ENCODE results near the gene ADARB1.

ADARB1 gene

DNA sequence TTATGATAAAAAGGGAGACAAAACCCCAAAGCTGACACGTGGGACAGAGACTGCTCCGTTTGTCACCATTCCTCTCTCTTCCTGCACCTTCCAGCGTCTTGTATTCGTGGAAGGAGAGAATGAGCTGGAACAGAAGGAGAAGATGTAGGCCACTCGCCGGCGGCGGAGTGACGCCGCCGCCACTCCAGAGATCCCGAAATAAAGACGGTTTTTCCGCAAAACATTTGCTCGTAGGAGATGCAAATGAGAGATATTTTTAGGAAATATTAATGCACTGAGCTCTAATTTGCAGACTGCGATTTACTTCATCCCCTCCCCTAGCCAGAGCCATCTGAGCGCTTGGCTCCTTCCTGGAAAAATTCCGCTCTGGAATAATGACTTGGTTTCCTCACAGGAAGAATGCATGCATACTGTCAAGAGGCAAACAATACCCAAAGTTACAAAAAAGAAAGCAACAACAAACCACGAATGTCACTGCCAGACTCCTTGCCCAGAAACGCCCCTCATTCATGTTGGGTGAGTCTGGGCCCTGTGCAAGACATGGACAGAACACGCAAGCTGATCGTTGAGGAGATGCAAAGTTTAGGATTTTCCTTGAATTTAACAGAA, 18.0 kb upstream of the ADARB1 start:
- H3K9ac ChIP-seq (ENCODE audit: low read depth in 1 of 2, low read length in 2 of 2) = no peak overlapping the region
- H3K4me3 ChIP-seq (ENCODE audit: low read length in 2 of 2) = no peak overlapping the region
- no peaks in the 10 kb centered on the region for H3K9me3 ChIP-seq (ENCODE audit: control insufficient read depth in 2 of 2, low read length in 2 of 2)
- peaks cover under 1 to 4% of the 10 kb centered on the region in 2 donors for H3K4me1 ChIP-seq (ENCODE audit: control insufficient read depth in 2 of 2, insufficient read depth in 2 of 2, low read length in 2 of 2)
- H3K27ac ChIP-seq (ENCODE audit: low read depth in 2 of 2, low read length in 2 of 2) = no peak overlapping the region
- peaks cover 4 to 5% of the 10 kb centered on the region in 2 donors for H3K27me3 ChIP-seq (ENCODE audit: control insufficient read depth in 2 of 2, insufficient read depth in 2 of 2, low read length in 2 of 2)
- H3K36me3 ChIP-seq (ENCODE audit: control insufficient read depth in 2 of 2, insufficient read depth in 2 of 2, low read length in 2 of 2) = no peaks in the 10 kb centered on the region

DNA sequence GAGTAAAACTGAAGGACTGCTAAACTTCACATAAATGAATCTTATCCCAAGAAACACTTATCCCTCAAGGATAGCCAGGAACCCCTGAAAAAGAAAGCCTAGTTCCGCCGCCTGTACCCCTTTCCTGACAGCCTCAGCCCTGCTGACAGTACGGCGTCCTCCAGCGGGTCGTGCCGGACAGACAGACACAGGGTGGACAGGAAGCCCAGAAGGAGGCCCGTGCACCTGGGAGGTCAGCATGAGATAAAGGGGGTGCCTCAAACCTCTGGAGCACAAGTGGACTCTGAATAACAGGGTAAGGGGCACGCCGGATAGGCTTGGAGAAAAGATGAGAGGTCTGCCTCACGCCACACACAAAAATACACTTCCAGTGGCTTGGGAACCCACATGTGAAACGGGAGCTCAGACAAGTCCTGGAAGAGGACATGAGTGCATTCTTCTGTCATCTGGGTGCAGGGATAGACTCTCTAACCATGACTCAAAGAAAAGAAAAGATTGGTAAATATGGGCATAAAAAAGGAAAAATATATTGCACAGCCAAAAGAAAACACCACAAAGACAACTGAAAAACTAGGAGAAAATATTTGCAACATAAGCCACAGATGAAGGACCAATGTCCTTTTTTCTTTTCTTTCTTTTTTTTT, 17.3 kb upstream of the ADARB1 start:
- Histone ChIP-seq H3K27ac (ENCODE audit: low read depth in 2 of 2, low read length in 2 of 2) (no peak overlapping the region), H3K9ac (ENCODE audit: low read depth in 1 of 2, low read length in 2 of 2) (no peak overlapping the region), H3K36me3 (ENCODE audit: control insufficient read depth in 2 of 2, insufficient read depth in 2 of 2, low read length in 2 of 2) (no peaks in the 10 kb centered on the region), H3K4me3 (ENCODE audit: low read length in 2 of 2) (no peak overlapping the region), H3K4me1 (ENCODE audit: control insufficient read depth in 2 of 2, insufficient read depth in 2 of 2, low read length in 2 of 2) (peaks cover 0 to 4% of the 10 kb centered on the region in 2 donors), H3K9me3 (ENCODE audit: control insufficient read depth in 2 of 2, low read length in 2 of 2) (no peaks in the 10 kb centered on the region), H3K27me3 (ENCODE audit: control insufficient read depth in 2 of 2, insufficient read depth in 2 of 2, low read length in 2 of 2) (peaks cover 4 to 5% of the 10 kb centered on the region in 2 donors)

GRCh38 chr21:45057886-45058285, 16.5 kb upstream of the ADARB1 start:
- H3K4me1 ChIP-seq (ENCODE audit: control insufficient read depth in 2 of 2, insufficient read depth in 2 of 2, low read length in 2 of 2) = peaks cover 0 to 4% of the 10 kb centered on the region in 2 donors
- peaks cover 4 to 5% of the 10 kb centered on the region in 2 donors for H3K27me3 ChIP-seq (ENCODE audit: control insufficient read depth in 2 of 2, insufficient read depth in 2 of 2, low read length in 2 of 2)
- H3K27ac ChIP-seq (ENCODE audit: low read depth in 2 of 2, low read length in 2 of 2) = no peak overlapping the region
- no peak overlapping the region for H3K4me3 ChIP-seq (ENCODE audit: low read length in 2 of 2)
- H3K36me3 ChIP-seq (ENCODE audit: control insufficient read depth in 2 of 2, insufficient read depth in 2 of 2, low read length in 2 of 2) = no peaks in the 10 kb centered on the region
- H3K9ac ChIP-seq (ENCODE audit: low read depth in 1 of 2, low read length in 2 of 2) = no peak overlapping the region
- no peaks in the 10 kb centered on the region for H3K9me3 ChIP-seq (ENCODE audit: control insufficient read depth in 2 of 2, low read length in 2 of 2)

DNA sequence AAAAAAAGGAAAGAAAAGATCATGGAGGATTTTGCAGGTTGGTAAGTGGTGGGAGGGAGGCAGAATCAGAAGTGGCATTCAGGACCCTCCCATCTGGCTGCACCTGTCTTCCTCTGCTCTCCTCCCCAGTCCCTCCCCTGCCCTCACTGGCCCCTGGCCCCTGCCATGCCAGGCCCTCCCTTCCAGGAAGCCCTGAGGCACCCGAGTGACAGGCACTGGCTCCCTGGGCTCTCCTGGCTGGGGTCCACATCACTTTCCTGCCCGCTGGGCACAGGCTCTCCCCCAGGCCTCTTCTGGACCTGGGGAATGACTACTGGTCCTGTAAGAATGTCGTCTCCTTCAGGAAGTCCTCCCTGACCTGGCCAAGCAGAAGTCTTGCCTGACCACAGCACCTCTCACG, 15.3 kb upstream of the ADARB1 start:
- peaks cover 3 to 4% of the 10 kb centered on the region in 2 donors for H3K27me3 ChIP-seq (ENCODE audit: control insufficient read depth in 2 of 2, insufficient read depth in 2 of 2, low read length in 2 of 2)
- no peaks in the 10 kb centered on the region for H3K36me3 ChIP-seq (ENCODE audit: control insufficient read depth in 2 of 2, insufficient read depth in 2 of 2, low read length in 2 of 2)
- H3K9ac ChIP-seq (ENCODE audit: low read depth in 1 of 2, low read length in 2 of 2) = no peak overlapping the region
- no peaks in the 10 kb centered on the region for H3K9me3 ChIP-seq (ENCODE audit: control insufficient read depth in 2 of 2, low read length in 2 of 2)
- peaks cover 0 to 2% of the 10 kb centered on the region in 2 donors for H3K4me1 ChIP-seq (ENCODE audit: control insufficient read depth in 2 of 2, insufficient read depth in 2 of 2, low read length in 2 of 2)
- H3K27ac ChIP-seq (ENCODE audit: low read depth in 2 of 2, low read length in 2 of 2) = no peak overlapping the region
- no peak overlapping the region for H3K4me3 ChIP-seq (ENCODE audit: low read length in 2 of 2)

DNA sequence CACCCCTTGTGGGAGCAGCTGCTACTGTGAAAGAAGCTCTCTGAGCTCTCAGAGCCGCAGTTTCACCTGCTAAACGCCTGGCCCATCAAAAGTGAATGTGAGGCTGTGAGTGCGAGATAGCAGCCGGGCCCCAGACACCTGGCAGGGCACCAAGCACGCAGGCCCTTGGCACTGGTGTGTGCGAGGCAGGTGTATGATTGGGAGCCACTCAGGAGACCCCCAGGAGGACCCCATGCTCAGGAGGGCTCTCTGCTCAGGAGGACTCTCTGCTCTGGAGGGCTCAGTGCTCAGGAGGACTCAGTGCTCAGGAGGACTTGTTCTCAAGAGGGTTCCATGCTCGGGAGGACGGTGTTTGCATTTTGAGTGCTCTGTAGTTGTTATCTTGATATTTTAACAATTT, 14.3 kb upstream of the ADARB1 start:
- no peak overlapping the region for H3K9ac ChIP-seq (ENCODE audit: low read depth in 1 of 2, low read length in 2 of 2)
- peaks cover 0 to 4% of the 10 kb centered on the region in 2 donors for H3K27me3 ChIP-seq (ENCODE audit: control insufficient read depth in 2 of 2, insufficient read depth in 2 of 2, low read length in 2 of 2)
- H3K36me3 ChIP-seq (ENCODE audit: control insufficient read depth in 2 of 2, insufficient read depth in 2 of 2, low read length in 2 of 2) = no peaks in the 10 kb centered on the region
- no peak overlapping the region for H3K4me3 ChIP-seq (ENCODE audit: low read length in 2 of 2)
- no peaks in the 10 kb centered on the region for H3K4me1 ChIP-seq (ENCODE audit: control insufficient read depth in 2 of 2, insufficient read depth in 2 of 2, low read length in 2 of 2)
- no peaks in the 10 kb centered on the region for H3K9me3 ChIP-seq (ENCODE audit: control insufficient read depth in 2 of 2, low read length in 2 of 2)
- H3K27ac ChIP-seq (ENCODE audit: low read depth in 2 of 2, low read length in 2 of 2) = no peak overlapping the region

DNA sequence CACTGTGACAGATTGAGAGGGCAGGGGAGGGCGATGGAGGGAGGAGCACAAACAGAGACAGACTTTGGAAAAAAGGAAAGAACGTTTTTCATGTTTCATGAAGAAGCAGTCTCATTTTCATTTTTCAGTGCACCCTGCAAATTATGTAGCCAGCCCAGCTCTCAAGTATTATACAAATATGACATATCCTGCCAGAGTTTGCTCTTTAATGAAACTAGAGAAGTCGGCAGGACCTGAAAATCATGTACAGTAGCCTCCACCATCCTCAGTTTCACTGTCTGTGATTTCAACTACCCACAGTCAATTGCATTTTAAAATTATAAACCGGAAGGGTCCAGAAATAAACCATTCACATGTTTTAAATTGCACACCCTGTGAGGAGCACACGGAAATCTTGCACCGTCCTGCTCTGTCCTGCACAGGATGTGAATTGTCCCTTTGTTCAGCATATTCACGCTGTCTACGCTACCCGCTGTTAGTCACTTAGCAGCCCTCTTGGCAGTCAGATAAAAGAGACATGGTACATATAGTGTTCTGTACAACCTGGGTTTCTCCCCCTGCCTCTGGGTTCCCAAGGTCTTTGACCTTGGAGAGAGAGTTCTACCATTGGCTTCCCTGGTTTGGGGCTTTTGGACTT, 13.6 kb upstream of the ADARB1 start:
- no peaks in the 10 kb centered on the region for H3K9me3 ChIP-seq (ENCODE audit: control insufficient read depth in 2 of 2, low read length in 2 of 2)
- no peak overlapping the region for H3K4me3 ChIP-seq (ENCODE audit: low read length in 2 of 2)
- H3K36me3 ChIP-seq (ENCODE audit: control insufficient read depth in 2 of 2, insufficient read depth in 2 of 2, low read length in 2 of 2) = no peaks in the 10 kb centered on the region
- H3K4me1 ChIP-seq (ENCODE audit: control insufficient read depth in 2 of 2, insufficient read depth in 2 of 2, low read length in 2 of 2) = no peaks in the 10 kb centered on the region
- H3K27me3 ChIP-seq (ENCODE audit: control insufficient read depth in 2 of 2, insufficient read depth in 2 of 2, low read length in 2 of 2) = peaks cover 0 to 3% of the 10 kb centered on the region in 2 donors
- H3K27ac ChIP-seq (ENCODE audit: low read depth in 2 of 2, low read length in 2 of 2) = no peak overlapping the region
- H3K9ac ChIP-seq (ENCODE audit: low read depth in 1 of 2, low read length in 2 of 2) = no peak overlapping the region

DNA sequence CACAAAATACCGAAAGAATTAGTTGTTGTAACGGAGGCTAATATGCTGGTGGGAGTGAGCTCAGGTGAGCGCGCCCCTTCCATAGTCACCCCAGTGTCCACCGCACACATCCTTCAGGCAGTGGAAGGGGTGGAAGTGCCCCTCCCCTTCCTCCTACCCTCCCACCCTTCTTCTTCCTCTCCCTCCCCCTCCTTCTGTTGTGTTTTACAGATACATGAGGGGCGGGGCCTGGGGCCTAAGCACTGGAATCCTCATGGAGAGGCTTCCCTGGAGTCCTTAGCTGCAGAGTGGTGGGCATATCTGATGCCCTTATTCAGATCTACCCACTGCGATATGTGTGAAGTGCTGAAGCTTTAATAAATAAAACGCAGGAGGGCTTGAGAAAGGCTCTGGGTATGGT, 10.3 kb upstream of the ADARB1 start:
- Histone ChIP-seq H3K36me3 (ENCODE audit: control insufficient read depth in 2 of 2, insufficient read depth in 2 of 2, low read length in 2 of 2) (no peaks in the 10 kb centered on the region), H3K27ac (ENCODE audit: low read depth in 2 of 2, low read length in 2 of 2) (no peak overlapping the region), H3K4me1 (ENCODE audit: control insufficient read depth in 2 of 2, insufficient read depth in 2 of 2, low read length in 2 of 2) (no peaks in the 10 kb centered on the region), H3K9me3 (ENCODE audit: control insufficient read depth in 2 of 2, low read length in 2 of 2) (no peaks in the 10 kb centered on the region), H3K27me3 (ENCODE audit: control insufficient read depth in 2 of 2, insufficient read depth in 2 of 2, low read length in 2 of 2) (peaks cover 0 to 3% of the 10 kb centered on the region in 2 donors), H3K4me3 (ENCODE audit: low read length in 2 of 2) (no peak overlapping the region), H3K9ac (ENCODE audit: low read depth in 1 of 2, low read length in 2 of 2) (no peak overlapping the region)

GRCh38 chr21:45064618-45065399, 9.6 kb upstream of the ADARB1 start:
- Histone ChIP-seq H3K9ac (ENCODE audit: low read depth in 1 of 2, low read length in 2 of 2) (no peak overlapping the region), H3K27me3 (ENCODE audit: control insufficient read depth in 2 of 2, insufficient read depth in 2 of 2, low read length in 2 of 2) (peaks cover 0 to 3% of the 10 kb centered on the region in 2 donors), H3K27ac (ENCODE audit: low read depth in 2 of 2, low read length in 2 of 2) (no peak overlapping the region), H3K36me3 (ENCODE audit: control insufficient read depth in 2 of 2, insufficient read depth in 2 of 2, low read length in 2 of 2) (no peaks in the 10 kb centered on the region), H3K4me1 (ENCODE audit: control insufficient read depth in 2 of 2, insufficient read depth in 2 of 2, low read length in 2 of 2) (no peaks in the 10 kb centered on the region), H3K4me3 (ENCODE audit: low read length in 2 of 2) (no peak overlapping the region), H3K9me3 (ENCODE audit: control insufficient read depth in 2 of 2, low read length in 2 of 2) (no peaks in the 10 kb centered on the region)

DNA sequence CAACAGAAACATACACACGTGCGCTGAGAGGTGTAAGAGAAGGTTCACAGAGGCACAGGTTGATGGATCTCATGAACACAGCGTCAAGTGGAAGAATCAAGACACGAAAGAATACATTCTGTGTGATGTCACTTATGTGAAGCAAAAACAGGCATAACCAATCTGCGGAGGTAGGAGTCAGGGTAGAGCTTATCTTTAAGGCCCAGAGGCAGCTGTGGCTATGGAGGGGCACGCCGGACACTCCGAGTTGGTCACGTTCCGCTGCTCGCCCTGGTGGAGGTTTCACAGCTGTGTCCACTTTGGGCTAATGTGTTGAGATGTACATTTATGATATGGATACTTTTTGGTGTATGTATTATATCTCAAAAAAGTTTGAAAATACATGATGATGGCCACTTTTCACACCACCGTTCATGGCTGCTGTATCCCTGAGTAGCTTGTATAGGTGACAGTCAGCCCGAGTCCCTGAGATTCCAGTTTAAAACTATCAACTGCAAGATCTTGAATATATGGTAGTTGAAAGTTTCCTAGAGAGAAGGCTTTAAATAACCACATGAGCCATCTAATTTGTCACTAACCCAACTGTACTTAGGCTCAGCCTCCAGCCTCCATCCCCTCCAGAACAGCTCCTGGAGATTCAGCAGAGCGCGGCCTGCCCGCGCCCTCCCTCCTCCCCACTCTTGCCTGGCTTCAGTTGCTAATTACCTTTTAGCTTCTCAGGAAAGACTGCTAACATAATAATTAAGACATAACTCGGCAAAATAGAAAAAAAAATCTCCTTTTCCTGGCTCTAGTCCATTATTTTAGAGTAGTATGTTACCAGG, 6.7 kb upstream of the ADARB1 start:
- no peak overlapping the region for H3K4me3 ChIP-seq (ENCODE audit: low read length in 2 of 2)
- H3K4me1 ChIP-seq (ENCODE audit: control insufficient read depth in 2 of 2, insufficient read depth in 2 of 2, low read length in 2 of 2) = no peaks in the 10 kb centered on the region
- H3K9ac ChIP-seq (ENCODE audit: low read depth in 1 of 2, low read length in 2 of 2) = no peak overlapping the region
- no peak overlapping the region for H3K27ac ChIP-seq (ENCODE audit: low read depth in 2 of 2, low read length in 2 of 2)
- no peaks in the 10 kb centered on the region for H3K9me3 ChIP-seq (ENCODE audit: control insufficient read depth in 2 of 2, low read length in 2 of 2)
- peaks cover 0 to 3% of the 10 kb centered on the region in 2 donors for H3K27me3 ChIP-seq (ENCODE audit: control insufficient read depth in 2 of 2, insufficient read depth in 2 of 2, low read length in 2 of 2)
- H3K36me3 ChIP-seq (ENCODE audit: control insufficient read depth in 2 of 2, insufficient read depth in 2 of 2, low read length in 2 of 2) = no peaks in the 10 kb centered on the region
